DMS114 treated with DMSO at 0.1 percent for 48 hours (cell line): ENCODE results near the gene FERMT2.

ENCODE experiments used
- DNase-seq: peaks from one replicate; lab custom pipeline; 2025; ENCODE audit not compliant: unreplicated experiment; lab: John Stamatoyannopoulos, UW

Gene FERMT2

DNA sequence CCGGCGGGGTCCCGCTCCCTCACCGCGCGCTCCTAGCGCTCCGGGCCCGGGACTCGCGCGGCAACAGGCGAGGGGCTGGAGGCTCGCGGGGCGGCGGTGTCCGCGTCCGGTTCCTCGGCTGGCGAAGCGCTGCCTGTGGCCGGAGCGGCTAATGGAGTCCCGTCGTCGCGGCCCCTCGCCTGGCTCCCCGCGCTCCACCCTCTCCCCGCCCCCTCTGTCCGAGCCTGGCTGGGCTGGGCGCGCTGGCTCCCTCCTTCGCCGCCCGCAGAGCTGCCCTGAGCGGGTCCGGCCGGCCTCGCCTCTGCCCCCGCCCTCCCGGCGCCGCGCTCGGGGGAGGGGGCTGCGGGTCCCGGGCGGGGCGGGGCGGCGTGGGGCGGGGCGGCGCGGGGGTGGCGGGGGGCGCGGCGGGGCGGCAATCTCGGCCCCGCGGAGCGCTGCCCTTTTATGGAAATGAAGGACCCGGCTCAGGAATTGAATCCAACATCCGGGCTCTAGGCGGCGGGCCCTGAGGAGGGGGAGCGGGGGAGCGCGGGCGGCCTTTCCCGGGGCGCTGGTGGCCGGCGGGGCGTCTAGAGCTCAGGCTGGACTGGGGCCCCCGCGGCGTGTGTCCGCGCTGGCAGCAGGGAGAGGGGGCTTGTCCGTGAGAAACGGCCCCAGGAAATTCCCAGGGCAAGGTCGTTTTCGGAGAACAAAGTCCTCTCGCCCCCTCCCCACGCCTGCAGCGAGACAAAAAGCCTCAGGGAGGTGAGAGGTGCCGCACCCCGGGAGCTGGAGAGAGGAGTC, at the start of gene FERMT2:
TSS of gene FERMT2 (minus strand) at position 153 of the 783 bp plus-strand sequence. CDS start 482 bp downstream, outside the sequence.
- peak; percentile 77 for DNase-seq

GRCh38 chr14:52998376-52999015, 47.6 kb upstream of the FERMT2 start:
- DNase-seq, result no peak

DNA sequence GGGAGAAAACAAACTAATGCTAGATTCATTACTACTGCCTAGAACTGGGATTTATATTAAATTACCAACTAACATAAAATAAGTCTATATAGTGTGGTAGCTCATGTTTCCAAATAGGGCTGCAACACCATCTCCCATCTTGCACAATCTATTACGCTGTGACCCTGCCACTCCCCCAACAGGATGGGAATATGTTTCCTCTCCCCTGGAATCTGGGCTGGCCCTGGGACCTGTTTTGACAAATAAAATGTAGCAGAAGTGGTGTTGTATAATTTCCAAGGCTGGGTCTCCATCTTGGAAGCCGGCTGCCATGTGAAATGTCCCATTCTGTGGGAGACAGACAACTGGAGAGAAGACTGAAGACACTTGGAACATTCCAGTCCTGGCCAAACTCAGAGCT, 45.6 kb upstream of the FERMT2 start:
- DNase-seq, result no peak

GRCh38 chr14:52995998-52996397, 45.1 kb upstream of the FERMT2 start:
- DNase-seq, result no peak

GRCh38 chr14:52992236-52992870, 41.5 kb upstream of the FERMT2 start:
- no peak for DNase-seq

GRCh38 chr14:52988139-52988538, 37.3 kb upstream of the FERMT2 start:
- DNase-seq, result no peak

- DNase-seq, result no peak
These were observed 36.7 kb upstream of the FERMT2 start for GRCh38 chr14:52987514-52987913.

DNA sequence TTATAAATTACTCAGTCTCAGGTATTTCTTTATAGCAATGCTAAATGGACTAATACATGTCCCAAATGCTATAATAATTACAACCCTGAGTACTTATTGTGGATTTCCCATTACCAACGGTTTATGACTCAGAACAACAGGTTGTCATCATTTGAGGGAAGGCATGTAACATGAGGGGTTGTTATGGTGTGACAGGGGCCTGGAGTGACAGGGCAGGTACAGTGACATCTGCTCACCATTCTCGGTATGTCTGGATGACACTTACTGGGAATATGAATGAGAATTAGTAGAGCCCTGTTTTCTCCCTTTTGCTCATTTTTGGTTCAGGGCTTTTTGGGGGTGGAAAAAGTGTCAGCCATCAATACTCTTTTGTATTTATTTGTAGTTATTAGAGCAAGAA, 36.2 kb upstream of the FERMT2 start:
- no peak for DNase-seq

- no peak for DNase-seq
These were observed 26.9 kb upstream of the FERMT2 start for GRCh38 chr14:52977798-52978197.

DNA sequence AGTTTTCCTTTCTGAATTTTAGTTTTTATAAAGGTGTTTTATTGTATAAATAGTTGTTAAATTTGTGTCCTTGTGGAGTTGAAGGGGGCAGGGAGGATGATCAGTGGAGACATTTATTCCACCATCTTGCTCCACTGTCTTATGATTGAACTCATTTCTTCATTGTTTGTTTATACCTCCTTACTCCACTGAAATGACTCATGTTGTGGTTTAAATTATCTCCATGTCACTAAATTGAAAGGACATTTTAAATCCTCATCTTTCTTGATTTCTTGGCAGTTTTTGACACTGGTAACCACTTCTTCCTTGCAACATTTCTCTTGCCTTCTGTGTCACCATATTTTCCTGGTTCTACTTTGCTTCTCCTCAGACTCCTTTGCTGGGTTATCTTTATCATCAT, 23.6 kb upstream of the FERMT2 start:
- DNase-seq, result no peak

GRCh38 chr14:52961060-52961639, 10.3 kb upstream of the FERMT2 start:
- peak; percentile 30 for DNase-seq

DNA sequence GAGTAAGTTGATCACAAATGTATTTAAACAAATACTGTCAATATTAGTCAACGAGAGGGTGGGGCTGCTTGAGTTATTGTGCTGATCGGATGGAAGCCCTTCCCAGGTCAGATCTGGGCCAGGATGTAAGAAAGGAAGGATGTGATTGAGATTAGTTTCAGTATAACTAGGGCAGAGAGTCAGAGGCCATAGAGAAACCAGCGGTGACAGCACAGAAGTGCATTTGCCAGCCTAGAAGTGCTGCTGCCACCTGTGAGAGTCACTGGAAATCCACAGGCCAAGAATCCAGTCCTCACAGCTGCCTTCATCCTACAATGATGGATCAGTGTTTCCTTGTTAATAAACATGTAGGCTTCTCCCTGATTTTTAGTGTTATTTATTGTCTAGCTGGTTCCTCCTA, 9.8 kb upstream of the FERMT2 start:
- no peak for DNase-seq

DNA sequence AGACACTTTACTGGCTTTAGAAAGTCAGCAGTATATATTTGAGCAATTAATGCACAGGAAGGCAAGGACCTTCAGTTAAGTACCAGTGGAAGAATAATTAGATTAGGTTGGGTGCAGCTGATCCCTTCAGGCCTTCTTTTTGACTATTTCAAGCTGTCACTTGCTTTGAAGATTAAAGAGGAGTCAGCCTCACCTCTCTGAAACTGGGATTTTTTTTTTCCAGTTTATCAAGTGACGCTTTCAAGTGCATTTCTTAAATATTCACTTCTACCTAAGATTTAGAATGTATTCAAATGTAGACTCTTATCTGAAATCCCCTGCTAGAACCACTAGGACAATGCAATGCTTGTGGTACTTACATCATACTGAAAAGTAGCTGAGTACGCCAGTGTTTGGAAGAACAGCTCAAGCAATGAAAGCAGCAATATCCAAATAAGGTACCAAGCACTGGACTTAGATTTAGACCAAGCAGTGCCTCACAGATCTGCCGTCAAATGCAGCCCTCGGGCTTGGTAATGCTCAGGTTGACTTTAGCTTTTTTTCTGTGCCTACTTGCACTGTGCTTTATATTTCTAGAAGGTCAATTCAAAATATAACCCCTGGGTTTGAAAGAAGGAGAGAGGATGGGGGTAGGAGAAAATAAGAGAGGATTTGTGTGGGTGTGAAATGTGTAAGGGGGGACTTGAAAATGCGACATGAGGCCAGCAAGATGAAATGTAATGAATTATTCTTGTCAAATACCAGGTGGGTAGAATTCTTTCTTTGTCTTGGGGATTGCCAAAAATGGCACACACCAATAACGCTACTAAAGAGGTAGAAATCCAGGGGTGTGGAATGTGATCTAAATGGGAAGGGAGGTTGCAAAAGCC, 3.7 kb upstream of the FERMT2 start:
- DNase-seq, result no peak

DNA sequence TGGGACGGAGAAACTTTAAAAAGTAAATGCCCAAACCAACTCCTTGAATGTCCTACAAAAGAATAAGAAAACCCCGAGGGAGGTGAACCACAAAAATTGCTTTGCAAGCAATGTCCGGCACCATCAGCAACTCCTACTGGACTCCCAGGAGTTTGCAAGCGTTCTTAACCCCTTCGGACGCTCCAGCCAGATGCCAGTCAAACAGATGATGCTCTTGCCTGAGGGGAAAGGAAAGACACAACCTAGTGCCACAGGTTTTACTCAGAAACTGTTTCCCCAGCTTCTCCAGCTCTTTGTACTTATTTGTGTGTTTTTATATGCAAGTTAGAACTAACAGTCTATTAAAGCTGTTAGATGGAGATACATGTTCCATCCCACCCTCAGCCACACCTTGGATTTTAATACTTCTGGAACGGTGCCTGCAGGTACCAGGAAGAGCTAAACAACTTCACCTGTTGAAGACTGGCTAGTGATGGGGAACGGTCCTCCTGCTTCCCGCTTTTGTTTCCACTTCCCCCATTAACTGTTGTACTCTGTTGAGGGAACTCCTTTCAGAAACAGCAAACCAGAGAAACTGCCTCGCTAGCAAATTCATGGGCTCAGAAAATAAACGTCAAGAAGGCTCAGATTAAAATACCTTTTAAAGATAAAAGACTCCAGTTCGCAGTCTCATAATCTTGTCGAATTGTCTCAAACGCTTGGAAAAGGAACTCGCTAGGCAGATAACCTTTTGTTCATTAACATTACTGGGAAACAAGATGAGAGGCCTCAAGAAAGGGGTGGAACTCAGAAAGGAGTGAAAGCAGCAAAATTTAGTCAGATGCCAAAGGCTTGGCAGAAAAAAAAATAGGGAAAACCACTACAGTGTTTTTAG, 1.1 kb upstream of the FERMT2 start:
- DNase-seq, result peak; percentile 71

- peak; percentile 24 for DNase-seq
These were observed 396 bp downstream of the FERMT2 start for GRCh38 chr14:52950410-52950897.

GRCh38 chr14:52949711-52950409, 990 bp downstream of the FERMT2 start:
- no peak for DNase-seq

DNA sequence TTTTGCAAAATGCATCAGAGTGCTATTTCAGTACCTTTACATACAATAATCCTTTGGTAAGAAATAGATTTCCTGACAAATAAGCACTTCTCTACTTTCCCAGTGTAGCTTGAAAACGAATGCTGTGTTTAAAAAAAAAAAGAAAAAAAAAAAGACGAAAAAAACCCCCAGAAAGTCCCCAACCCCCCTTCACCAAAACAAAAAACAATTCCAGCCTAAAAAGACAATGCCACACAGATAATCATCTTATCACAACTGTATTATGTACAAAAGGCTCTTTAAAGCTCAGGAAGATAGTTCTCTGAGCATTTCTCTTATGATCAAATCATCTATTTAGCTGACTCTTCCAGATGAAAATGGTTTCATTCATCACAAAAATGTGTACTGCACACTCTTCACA, 1.6 kb downstream of the FERMT2 start:
- DNase-seq, result no peak

- DNase-seq, result no peak
These were observed 2.0 kb downstream of the FERMT2 start for GRCh38 chr14:52948836-52949235.

GRCh38 chr14:52948039-52948438, 2.8 kb downstream of the FERMT2 start:
- DNase-seq, result no peak
